NCI-H526 (cell line): Measurements from ENCODE around the gene PTPRG.

ENCODE experiments used
- DNase-seq, 2 experiments: peaks; one replicate each; lab custom pipeline; 2025; lab: John Stamatoyannopoulos, UW

Gene PTPRG

GRCh38 chr3:61826161-61826560 is 264.8 kb downstream of the PTPRG start:
- DNase-seq: no peak

- no peak for DNase-seq
Observed at GRCh38 chr3:61828184-61828874, 267.0 kb downstream of the PTPRG start.

- no peak for DNase-seq
Observed at GRCh38 chr3:61828880-61829721, 267.7 kb downstream of the PTPRG start.

- DNase-seq: no peak
Observed at GRCh38 chr3:61829722-61830350, 268.5 kb downstream of the PTPRG start.

- peak; percentile 39 to 65 for DNase-seq
Observed at GRCh38 chr3:61831973-61832372, 270.6 kb downstream of the PTPRG start.

- DNase-seq: no peak
Observed at GRCh38 chr3:61832375-61833229, 271.2 kb downstream of the PTPRG start.

GRCh38 chr3:61839256-61839655 is 277.9 kb downstream of the PTPRG start:
- DNase-seq: no peak

GRCh38 chr3:61841111-61841845 is 279.9 kb downstream of the PTPRG start:
- no peak for DNase-seq

GRCh38 chr3:61841988-61842387 is 280.6 kb downstream of the PTPRG start:
- no peak for DNase-seq

GRCh38 chr3:61844346-61844745 is 283.0 kb downstream of the PTPRG start:
- no peak for DNase-seq

GRCh38 chr3:61846488-61846887 is 285.1 kb downstream of the PTPRG start:
- no peak for DNase-seq

- DNase-seq: no peak
Observed at GRCh38 chr3:61847784-61848462, 286.6 kb downstream of the PTPRG start.

- no peak for DNase-seq
Observed at GRCh38 chr3:61848885-61849284, 287.5 kb downstream of the PTPRG start.

- DNase-seq: no peak
Observed at GRCh38 chr3:61853912-61854311, 292.5 kb downstream of the PTPRG start.

GRCh38 chr3:61855211-61855610 is 293.8 kb downstream of the PTPRG start:
- no peak for DNase-seq

GRCh38 chr3:61857297-61857696 is 295.9 kb downstream of the PTPRG start:
- DNase-seq: no peak

GRCh38 chr3:61858054-61858453 is 296.7 kb downstream of the PTPRG start:
- peak in 1 of 2 experiments; percentile 8 for DNase-seq

GRCh38 chr3:61861410-61861809 is 300.0 kb downstream of the PTPRG start:
- no peak for DNase-seq

GRCh38 chr3:61862614-61863289 is 301.4 kb downstream of the PTPRG start:
- DNase-seq: no peak

GRCh38 chr3:61863579-61863978 is 302.2 kb downstream of the PTPRG start:
- DNase-seq: peak in 1 of 2 experiments; percentile 11
